ENCODE results near the gene PCDHGB5.
"Not testable (repeated sequence)": the region's sequence is repeated elsewhere in the genome, so short reads cannot be mapped to it uniquely, and the experiment has no call there.

PCDHGB5 gene

DNA sequence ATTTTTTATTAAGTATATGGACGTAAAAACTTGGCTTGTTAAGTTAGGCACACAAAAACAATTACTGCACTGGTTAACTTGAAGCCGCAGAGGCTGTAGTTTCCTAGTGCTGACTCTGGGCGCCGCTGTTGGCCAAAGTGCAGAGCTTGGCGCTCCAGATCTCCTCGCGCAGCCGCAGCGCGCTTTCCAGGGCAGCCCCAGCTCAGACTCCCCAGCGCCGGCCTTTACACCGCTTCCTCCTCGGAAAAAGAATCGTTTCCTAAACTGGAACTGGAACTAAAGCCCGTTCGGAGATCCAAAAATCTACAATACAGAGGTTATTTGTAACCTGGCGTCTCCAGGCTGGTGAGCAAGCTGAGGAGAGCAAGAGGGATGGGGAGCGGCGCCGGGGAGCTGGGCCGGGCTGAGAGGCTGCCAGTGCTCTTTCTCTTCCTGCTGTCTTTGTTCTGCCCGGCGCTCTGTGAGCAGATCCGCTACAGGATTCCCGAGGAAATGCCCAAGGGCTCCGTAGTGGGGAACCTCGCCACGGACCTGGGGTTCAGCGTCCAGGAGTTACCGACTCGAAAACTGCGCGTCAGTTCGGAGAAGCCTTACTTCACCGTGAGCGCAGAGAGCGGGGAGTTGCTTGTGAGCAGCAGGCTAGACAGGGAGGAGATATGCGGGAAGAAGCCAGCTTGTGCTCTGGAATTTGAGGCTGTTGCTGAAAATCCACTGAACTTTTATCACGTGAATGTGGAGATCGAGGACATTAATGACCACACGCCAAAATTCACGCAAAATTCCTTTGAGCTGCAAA is at the start of gene PCDHGB5:
Gene PCDHGB5, plus strand, starts transcription at position 192 of the 796 bp plus-strand sequence. Its CDS starts 181 bp downstream, at position 373.
- H3K4me1 ChIP-seq (ENCODE audit: insufficient read depth, poor library complexity, severe bottlenecking); H3K27ac ChIP-seq (ENCODE audit: poor library complexity, severe bottlenecking); DNase-seq (ENCODE audit: low spot score): not testable (repeated sequence)
- peak; percentile 90 for ATAC-seq (ENCODE audit: low read depth)
- peaks cover 38% of the 10 kb centered on the region for H3K9me3 ChIP-seq (ENCODE audit: severe bottlenecking)
- H3K4me3 ChIP-seq (ENCODE audit: severe bottlenecking) = peak within 1 kb of the TSS; percentile 16
- H3K27me3 ChIP-seq (ENCODE audit: insufficient read depth, poor library complexity, severe bottlenecking) = peaks cover 20% of the 10 kb centered on the region
- TF ChIP-seq, protein P1, sequence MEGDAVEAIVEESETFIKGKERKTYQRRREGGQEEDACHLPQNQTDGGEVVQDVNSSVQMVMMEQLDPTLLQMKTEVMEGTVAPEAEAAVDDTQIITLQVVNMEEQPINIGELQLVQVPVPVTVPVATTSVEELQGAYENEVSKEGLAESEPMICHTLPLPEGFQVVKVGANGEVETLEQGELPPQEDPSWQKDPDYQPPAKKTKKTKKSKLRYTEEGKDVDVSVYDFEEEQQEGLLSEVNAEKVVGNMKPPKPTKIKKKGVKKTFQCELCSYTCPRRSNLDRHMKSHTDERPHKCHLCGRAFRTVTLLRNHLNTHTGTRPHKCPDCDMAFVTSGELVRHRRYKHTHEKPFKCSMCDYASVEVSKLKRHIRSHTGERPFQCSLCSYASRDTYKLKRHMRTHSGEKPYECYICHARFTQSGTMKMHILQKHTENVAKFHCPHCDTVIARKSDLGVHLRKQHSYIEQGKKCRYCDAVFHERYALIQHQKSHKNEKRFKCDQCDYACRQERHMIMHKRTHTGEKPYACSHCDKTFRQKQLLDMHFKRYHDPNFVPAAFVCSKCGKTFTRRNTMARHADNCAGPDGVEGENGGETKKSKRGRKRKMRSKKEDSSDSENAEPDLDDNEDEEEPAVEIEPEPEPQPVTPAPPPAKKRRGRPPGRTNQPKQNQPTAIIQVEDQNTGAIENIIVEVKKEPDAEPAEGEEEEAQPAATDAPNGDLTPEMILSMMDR (IDR thresholded peaks at IDR 0.05; ENCODE audit: poor library complexity, severe bottlenecking) = peak; percentile 86
- peaks cover 14% of the 10 kb centered on the region for H3K36me3 ChIP-seq (ENCODE audit: low read depth)

DNA sequence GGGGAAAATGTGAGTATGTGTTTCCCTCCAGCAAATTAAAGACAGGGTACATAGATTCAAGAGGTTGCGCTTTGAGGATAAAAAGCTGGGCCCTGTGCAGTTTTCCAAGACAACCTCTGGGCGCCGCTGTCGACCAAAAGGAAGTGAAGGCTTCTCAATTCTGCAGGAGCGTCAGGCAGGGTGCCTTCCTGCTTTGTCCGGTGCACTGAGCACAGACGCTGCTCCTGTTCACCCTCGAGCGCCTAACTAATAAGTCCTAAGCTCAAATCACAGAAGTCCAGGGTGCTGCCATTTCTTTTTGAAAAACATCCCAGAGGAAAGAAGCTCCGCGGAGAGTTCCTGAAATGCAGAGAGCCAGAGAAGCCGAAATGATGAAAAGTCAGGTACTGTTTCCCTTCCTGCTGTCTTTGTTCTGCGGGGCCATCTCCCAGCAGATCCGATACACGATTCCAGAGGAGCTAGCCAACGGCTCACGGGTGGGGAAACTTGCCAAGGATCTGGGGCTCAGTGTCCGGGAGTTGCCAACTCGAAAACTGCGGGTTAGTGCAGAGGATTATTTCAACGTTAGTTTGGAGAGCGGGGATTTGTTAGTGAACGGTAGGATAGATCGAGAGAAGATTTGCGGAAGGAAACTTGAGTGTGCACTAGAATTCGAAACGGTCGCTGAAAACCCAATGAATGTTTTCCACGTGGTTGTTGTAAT is 47.7 kb upstream of the PCDHGB5 start, which contains the start of gene PCDHGB1:
Gene PCDHGB1, plus strand, starts transcription at position 183 of the 703 bp plus-strand sequence. Its CDS starts 162 bp downstream, at position 345.
- TF ChIP-seq, protein P1 (IDR thresholded peaks at IDR 0.05; ENCODE audit: poor library complexity, severe bottlenecking) = peak; percentile 49
- Histone ChIP-seq H3K4me1 (ENCODE audit: insufficient read depth, poor library complexity, severe bottlenecking) (no peaks in the 10 kb centered on the region), H3K9me3 (ENCODE audit: severe bottlenecking) (no peaks in the 10 kb centered on the region), H3K27ac (ENCODE audit: poor library complexity, severe bottlenecking) (no peak within 1 kb of the TSS), H3K4me3 (ENCODE audit: severe bottlenecking) (no peak within 1 kb of the TSS), H3K27me3 (ENCODE audit: insufficient read depth, poor library complexity, severe bottlenecking) (peaks cover 76% of the 10 kb centered on the region), H3K36me3 (ENCODE audit: low read depth) (no peaks in the 10 kb centered on the region)
- DNase-seq (ENCODE audit: low spot score) (no peak), ATAC-seq (ENCODE audit: low read depth) (peak; percentile 50; the same call in 2 of the 3 replicates)

DNA sequence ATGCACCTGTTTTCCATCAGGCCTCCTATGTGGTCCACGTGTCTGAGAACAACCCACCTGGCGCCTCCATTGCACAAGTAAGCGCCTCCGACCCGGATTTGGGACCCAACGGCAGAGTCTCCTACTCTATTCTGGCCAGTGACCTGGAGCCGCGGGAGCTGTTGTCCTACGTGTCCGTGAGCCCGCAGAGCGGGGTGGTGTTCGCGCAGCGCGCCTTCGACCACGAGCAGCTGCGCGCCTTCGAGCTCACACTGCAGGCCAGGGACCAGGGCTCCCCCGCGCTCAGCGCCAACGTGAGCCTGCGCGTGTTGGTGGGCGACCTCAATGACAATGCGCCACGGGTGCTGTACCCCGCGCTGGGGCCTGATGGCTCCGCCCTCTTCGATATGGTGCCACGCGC is 46.2 kb upstream of the PCDHGB5 start:
- Histone ChIP-seq H3K9me3 (ENCODE audit: severe bottlenecking) (no peaks in the 10 kb centered on the region), H3K27me3 (ENCODE audit: insufficient read depth, poor library complexity, severe bottlenecking) (peaks cover 76% of the 10 kb centered on the region), H3K27ac (ENCODE audit: poor library complexity, severe bottlenecking) (no peak overlapping the region), H3K36me3 (ENCODE audit: low read depth) (no peaks in the 10 kb centered on the region), H3K4me1 (ENCODE audit: insufficient read depth, poor library complexity, severe bottlenecking) (no peaks in the 10 kb centered on the region), H3K4me3 (ENCODE audit: severe bottlenecking) (no peak overlapping the region)
- no peak for DNase-seq (ENCODE audit: low spot score)
- TF ChIP-seq, protein P1 (IDR thresholded peaks at IDR 0.05; ENCODE audit: poor library complexity, severe bottlenecking) = no peak
- ATAC-seq (ENCODE audit: low read depth) = no peak

DNA sequence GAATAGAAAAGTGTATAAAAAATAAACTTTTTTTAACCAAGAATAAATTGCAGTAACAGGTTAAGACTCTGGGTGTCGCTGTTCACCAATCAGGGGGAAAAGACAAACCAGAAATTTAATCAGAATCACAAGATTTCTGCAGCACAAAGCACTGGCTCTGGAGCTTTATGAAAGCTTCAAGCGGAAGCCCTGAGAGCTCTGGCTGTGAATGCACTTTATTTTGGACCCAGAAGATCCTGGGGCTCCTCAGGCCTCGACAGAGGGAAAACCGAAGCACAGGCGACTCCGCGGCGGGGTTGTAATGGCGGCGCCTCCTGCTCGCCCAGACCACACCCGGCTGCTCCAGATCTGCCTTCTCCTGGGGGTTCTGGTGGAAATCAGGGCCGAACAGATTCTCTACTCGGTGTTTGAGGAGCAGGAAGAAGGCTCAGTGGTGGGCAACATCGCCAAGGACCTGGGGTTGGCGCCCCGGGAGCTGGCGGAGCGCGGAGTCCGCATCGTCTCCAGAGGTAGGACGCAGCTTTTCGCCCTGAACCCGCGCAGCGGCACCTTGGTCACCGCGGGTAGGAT is 42.8 kb upstream of the PCDHGB5 start, which contains the start of gene PCDHGA4:
Gene PCDHGA4, plus strand, starts transcription at position 122 of the 570 bp plus-strand sequence. Its CDS starts 87 bp downstream, at position 209.
- ATAC-seq (ENCODE audit: low read depth) (no peak), DNase-seq (ENCODE audit: low spot score) (no peak)
- Histone ChIP-seq H3K9me3 (ENCODE audit: severe bottlenecking) (no peaks in the 10 kb centered on the region), H3K27me3 (ENCODE audit: insufficient read depth, poor library complexity, severe bottlenecking) (peaks cover 82% of the 10 kb centered on the region), H3K4me3 (ENCODE audit: severe bottlenecking) (peak within 1 kb of the TSS; percentile 14), H3K4me1 (ENCODE audit: insufficient read depth, poor library complexity, severe bottlenecking) (peaks cover 3% of the 10 kb centered on the region), H3K27ac (ENCODE audit: poor library complexity, severe bottlenecking) (no peak within 1 kb of the TSS), H3K36me3 (ENCODE audit: low read depth) (no peaks in the 10 kb centered on the region)
- TF ChIP-seq, protein P1 (IDR thresholded peaks at IDR 0.05; ENCODE audit: poor library complexity, severe bottlenecking) = peak; percentile 61
